ENCODE measurements around the gene TMEM72. TPM values are rescaled to one million over a fixed set of nuclear protein-coding genes. Genes with fewer than 3 reads are reported as not detected.

The TMEM72 gene
- total and polyA plus RNA-seq, 8 donors = 1.2 to 7.7 (median 2.4) TPM

GRCh38 chr10:44960088-44960460 is 48.9 kb downstream of the TMEM72 start:
- intact Hi-C loops (cut with DNase I) = no loop called here
- Histone ChIP-seq H3K27me3 (no peaks in the 10 kb centered on the region), H3K4me3 (peak overlapping the region; percentile 53 to 77 (median 64)), H3K36me3 (peaks cover 0 to 5% (median 0%) of the 10 kb centered on the region in 3 donors), H3K4me1 (peaks cover 7 to 29% (median 19%) of the 10 kb centered on the region in 3 donors), H3K27ac (peak overlapping the region; percentile 11 to 92 (median 76)), H3K9me3 (no peaks in the 10 kb centered on the region)
- no peak for ATAC-seq
- no peak for FAIRE-seq
- DNase-seq = no peak
- WGBS, 2 donors = 39 to 43% methylated on average over 8 of the region's 8 CpGs
- TF ChIP-seq CTCF (IDR thresholded peaks at IDR 0.05) = no peak

GRCh38 chr10:44960482-44961229 is 49.5 kb downstream of the TMEM72 start:
- TF ChIP-seq CTCF (IDR thresholded peaks at IDR 0.05) = no peak
- intact Hi-C loops (cut with DNase I) = no loop called here
- peak overlapping the region; percentile 53 to 77 (median 64) for H3K4me3 ChIP-seq
- peak overlapping the region in 2 of 4 donors; percentile 71 to 92 for H3K27ac ChIP-seq
- H3K9me3 ChIP-seq = no peaks in the 10 kb centered on the region
- 57 to 59% methylated on average over 7 of the region's 7 CpGs for WGBS, 2 donors
- DNase-seq (peak in 2 of 6 donors; percentile 15 to 20), ATAC-seq (no peak), FAIRE-seq (no peak)
- no peaks in the 10 kb centered on the region for H3K27me3 ChIP-seq
- peaks cover 12 to 34% (median 19%) of the 10 kb centered on the region in 3 donors for H3K4me1 ChIP-seq
- peaks cover 0 to 3% (median 0%) of the 10 kb centered on the region in 3 donors for H3K36me3 ChIP-seq

GRCh38 chr10:44961230-44961571 is 50.1 kb downstream of the TMEM72 start:
- peak overlapping the region in 2 of 4 donors; percentile 65 to 77 for H3K4me3 ChIP-seq
- WGBS, 2 donors = 55 to 56% methylated on average over 4 of the region's 4 CpGs

GRCh38 chr10:44961931-44962750 is 51.0 kb downstream of the TMEM72 start:
- Histone ChIP-seq H3K4me3 (peak overlapping the region in 2 of 4 donors; percentile 65 to 77), H3K9me3 (no peaks in the 10 kb centered on the region), H3K27ac (peak overlapping the region in 3 of 4 donors; percentile 75 to 92 (median 80)), H3K36me3 (no peaks in the 10 kb centered on the region), H3K4me1 (peaks cover 12 to 44% (median 22%) of the 10 kb centered on the region in 3 donors), H3K27me3 (no peaks in the 10 kb centered on the region)
- TF ChIP-seq CTCF (IDR thresholded peaks at IDR 0.05) = no peak
- intact Hi-C loops (cut with DNase I) = no loop called here
- no peak for ATAC-seq
- WGBS, 2 donors = 71 to 77% methylated on average over 11 of the region's 11 CpGs
- DNase-seq = peak in 1 of 6 donors; percentile 12
- FAIRE-seq = no peak

More at GRCh38 chr10:44961230-44961571, 50.1 kb downstream of the TMEM72 start:
- ATAC-seq (no peak), FAIRE-seq (no peak), DNase-seq (peak in 2 of 6 donors; percentile 10 to 13)
- no peaks in the 10 kb centered on the region for H3K27me3 ChIP-seq
- no peaks in the 10 kb centered on the region for H3K36me3 ChIP-seq
- H3K4me1 ChIP-seq = peaks cover 12 to 39% (median 22%) of the 10 kb centered on the region in 3 donors
- no peaks in the 10 kb centered on the region for H3K9me3 ChIP-seq
- peak overlapping the region in 2 of 4 donors; percentile 71 to 92 for H3K27ac ChIP-seq
- no peak for TF ChIP-seq CTCF (IDR thresholded peaks at IDR 0.05)
- intact Hi-C loops (cut with DNase I) = no loop called here
